Activated naive CD8-positive, alpha-beta T cell treated with anti-CD3 and anti-CD28 coated beads, Interleukin-2, amount 50 U/mL, for 16 hours (primary cell): ENCODE measurements around the gene BAHCC1.
"Not testable (repeated sequence)": the region's sequence is repeated elsewhere in the genome, so short reads cannot be mapped to it uniquely, and the experiment has no call there.

Source experiments
- DNase-seq: peaks from one replicate; pipeline ENCODE4 v3.0.0-alpha.2; 2020; ENCODE audit warnings: low read depth, low spot score

Gene BAHCC1

DNA sequence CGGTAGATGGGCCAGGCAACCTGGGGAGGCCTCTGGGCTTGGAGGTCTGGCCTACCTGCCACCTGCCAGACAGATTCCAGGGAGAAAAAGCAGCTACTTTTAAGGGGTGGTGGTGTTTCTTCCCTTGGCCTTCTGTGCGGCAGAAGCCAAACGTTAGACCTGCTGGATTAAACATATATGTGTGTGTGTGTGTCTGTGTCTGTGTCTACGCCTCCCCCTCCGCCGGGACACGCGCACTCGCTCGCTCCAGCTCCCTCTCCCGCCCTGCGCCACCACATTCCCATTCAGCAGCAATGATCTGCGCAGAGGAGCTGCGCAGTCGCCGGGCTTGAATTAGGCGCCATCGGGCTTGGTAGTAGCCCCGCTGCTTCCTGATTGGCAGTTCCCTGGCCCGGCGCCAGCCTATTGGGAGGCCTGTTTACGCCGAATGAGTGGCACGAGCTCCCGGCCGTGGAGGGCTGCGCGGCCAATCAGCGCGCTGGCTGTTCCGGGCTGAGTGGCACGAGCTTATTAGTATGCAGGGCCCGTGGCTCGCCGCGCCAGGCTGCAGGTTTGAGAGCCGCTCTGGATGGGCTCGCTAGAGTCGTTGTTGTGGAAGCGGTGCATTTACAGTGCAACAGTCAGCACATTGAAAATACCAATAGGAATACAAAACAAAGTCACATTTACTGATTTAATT lies at the start of gene BAHCC1:
Gene BAHCC1 (plus strand): TSS at position 537 of the 679 bp plus-strand sequence. CDS start 4,283 bp downstream, outside the sequence.
- DNase-seq: peak; percentile 54

DNA sequence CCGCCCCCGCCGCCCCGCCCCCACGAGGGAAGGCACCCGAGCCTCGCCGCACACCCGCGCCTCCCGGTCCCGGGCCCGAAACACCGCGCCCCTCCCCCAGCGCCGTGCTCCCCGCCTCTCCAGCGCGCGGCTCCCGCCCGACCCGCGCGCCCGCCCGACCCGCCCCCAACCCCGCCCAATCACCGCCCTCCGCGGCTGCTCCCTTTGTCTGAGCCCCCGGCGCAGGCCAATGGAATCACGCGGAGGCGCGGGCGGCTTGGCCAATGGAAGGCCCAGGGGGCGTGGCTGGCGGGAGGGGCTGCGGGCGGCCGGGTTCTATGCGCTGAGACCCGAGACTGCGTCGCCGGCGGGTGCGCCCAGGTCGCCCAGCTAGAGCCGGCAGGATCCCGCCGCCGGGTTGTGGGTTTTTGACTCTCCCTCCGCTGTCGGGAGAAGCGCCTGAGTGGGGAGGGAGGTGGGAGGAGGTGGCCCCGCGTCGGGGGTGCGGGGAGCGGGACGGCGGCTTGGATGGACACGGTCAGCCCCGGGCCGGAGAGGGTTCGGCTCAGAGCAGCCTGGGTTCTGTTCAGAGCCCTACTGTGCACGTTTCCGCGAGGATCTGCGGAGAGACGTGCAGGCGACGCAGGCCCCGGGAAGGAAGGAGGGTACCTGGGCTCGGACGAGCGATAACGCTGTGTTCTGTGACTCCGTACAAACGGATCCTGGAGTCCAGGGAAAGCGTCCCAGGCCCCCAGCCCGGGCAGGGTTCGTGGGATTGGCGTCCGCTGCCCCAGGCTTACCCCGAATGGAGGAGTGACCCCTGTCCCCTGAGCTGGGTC lies 49.0 kb upstream of the BAHCC1 start:
- DNase-seq: peak; percentile 91

DNA sequence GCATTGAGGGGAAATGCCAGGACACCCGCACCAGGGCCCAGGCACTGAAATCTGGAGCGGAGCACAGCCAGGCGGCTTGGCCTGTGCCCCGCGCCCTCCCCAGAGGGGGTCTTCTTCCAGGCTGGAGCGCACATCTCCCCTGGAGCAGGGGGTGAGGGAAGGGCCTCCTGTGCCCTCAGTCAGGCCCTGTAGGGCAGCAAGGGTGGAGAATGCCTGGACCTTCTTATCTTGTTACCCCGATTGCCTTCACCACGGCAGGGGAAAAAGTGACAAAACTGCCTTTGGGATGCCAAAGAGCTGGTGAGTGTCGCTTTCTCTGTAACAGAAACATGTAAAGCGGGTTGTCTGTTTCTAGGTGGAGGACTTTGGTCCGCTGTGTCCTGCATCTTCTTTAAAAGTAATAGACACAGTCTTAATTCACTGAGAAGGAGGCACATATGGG lies 48.3 kb upstream of the BAHCC1 start:
- DNase-seq: no peak

DNA sequence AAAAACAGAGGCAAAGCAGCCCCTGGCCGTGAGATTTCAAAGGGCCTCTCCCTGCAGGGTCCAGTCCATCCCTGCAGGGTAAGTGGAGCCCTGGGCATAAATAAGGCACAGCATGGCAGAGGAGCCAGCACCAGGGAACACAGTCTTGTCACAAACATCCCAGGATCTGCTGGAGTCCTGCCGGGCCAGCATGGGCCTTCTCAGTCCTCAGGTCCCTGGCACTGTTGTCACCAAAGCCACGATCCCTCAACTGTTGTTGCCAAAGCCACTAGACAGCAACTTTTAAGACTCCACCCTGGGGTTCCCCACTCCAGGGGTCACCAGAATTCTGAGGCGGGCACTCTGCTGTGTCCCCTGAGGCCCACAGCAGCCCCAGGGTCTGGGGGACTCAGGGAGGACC lies 47.8 kb upstream of the BAHCC1 start:
- no peak for DNase-seq

DNA sequence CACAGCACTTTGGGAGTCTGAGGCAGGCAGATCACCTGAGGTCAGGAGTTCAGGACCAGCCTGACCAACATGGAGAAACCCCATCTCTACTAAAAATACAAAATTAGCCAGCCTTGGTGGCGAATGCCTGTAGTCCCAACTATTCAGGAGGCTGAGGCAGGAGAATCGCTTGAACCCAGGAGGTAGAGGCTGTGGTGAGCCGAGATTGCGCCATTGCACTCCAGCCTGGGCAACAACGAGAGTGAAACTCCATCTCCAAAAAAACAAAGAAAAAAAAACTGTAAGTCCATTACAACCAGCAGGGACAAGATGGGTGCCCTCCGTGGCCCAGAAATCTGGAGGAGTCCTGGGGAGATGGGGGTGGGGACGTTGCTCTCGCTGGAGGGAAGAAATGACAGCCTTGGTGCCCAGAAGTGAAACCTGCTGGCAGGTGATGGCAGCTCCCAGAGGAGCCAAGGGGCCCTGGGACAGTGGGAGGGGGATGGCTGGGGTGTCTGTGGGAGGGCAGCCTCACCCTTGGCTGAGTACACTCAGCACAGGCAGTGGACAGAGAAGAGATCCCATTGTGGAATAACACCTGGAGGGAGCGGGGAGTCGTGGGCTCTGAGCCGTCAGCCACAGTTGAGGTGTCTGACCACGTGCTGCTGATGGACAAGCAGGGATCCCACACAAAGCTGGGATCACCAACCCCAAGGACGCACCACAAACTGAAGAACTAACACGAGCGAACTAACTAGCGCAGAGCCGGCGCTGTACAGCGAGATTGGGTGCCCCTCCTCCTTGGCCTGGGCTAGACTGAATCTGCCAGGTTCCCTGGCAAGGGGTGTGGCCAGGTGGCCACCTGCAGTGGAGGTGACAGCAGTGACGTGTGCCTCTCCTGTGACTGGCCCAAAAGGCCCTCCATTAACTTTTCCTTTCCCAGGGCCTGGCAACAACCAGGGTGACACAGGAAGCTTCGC lies 46.9 kb upstream of the BAHCC1 start:
- DNase-seq: no peak

DNA sequence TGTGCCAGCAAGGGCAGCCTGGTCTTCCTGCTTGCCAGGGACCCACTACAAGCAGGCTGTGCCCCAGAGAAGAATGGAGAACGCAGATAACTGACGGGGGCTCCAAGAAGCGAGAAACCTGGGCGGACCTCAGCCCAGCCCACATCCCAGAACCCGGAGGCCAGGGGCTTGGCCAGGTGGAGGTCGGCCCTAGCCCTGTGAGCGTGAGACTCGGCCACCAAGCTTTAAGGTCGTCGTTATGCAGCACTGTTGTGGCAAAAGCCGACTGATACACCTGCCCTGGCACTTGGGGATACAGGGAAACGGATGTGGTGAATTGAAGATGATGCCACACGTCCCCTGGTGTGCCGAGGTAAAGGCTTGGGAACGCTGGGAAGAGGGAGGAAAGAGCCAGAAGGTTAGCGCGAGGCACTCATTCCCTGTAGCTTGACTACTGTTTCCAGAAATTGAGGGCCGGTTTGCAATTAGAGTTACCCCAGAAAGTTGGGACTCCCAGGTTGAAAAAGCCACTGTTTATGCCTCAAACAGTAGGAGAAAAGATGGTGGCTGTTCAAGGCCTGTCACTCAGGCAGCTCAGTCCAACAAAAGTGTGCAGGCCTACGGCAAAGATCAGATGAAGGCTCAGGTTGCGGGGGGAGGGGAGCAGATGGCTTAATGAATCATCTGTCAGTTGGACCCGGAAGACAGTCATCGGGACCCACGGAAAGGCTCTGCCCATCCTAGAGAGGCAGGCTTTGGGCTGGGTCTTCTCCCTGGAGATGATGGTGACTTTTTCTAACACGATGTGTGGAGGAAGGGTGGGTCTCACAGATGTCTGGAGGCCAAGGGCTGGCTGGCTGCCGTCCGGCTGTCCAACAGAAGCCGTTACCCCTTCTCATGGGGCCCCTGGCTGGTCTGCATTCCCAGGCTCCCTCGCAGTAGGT lies 45.6 kb upstream of the BAHCC1 start:
- no peak for DNase-seq

DNA sequence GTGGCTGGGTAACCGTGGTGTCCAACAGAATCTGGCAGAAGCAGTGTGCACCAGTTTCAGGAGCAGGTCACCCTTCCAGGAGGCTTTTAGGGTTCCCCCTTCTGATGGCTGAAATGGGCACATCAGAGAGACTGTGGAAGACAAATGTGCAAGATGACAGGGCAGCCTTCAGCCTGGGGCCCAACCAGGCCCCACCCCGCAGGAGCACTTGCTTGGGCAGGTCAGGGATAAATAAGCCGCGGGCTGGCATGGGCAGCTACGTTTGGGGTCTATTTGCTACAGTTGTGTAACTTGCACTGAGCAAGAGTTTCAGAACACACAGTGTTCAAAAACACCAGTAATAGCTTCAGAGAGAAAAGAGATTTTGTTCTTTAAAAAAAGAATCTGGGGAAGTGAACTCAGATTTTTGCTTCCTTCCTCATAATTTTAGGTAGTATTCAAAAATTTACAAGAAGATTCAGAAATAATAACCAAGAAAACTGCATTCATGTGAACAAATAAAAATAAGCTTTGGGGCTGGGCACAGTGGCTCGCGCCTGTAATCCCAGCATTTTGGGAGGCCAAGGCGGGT lies 44.9 kb upstream of the BAHCC1 start:
- no peak for DNase-seq

DNA sequence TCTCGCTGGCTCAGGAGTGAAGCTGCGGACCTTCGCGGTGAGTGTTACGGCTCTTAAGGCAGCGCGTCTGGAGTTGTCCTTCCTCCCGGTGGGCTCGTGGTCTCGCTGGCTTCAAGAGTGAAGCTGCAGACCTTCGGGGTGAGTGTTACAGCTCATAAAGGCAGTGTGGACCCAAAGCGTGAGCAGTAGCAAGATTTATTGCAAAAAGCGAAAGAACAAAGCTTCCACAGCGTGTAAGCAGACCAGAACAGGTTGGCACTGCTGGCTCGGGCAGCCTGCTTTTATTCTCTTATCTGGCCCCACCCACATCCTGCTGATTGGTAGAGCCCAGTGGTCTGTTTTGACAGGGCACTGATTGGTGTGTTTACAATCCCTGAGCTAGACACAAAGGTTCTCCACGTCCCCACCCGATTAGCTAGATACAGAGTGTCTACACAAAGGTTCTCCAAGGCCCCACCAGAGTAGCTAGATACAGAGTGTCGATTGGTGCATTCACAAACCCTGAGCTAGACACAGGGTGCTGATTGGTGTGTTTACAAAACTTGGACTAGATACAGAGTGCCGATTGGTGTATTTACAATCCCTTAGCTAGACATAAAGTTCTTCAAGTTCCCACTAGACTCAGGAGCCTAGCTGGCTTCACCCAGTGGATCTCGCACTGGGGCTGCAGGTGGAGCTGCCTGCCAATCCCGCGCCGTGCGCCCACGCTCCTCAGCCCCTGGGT lies 43.8 kb upstream of the BAHCC1 start:
- DNase-seq: not testable (repeated sequence)

DNA sequence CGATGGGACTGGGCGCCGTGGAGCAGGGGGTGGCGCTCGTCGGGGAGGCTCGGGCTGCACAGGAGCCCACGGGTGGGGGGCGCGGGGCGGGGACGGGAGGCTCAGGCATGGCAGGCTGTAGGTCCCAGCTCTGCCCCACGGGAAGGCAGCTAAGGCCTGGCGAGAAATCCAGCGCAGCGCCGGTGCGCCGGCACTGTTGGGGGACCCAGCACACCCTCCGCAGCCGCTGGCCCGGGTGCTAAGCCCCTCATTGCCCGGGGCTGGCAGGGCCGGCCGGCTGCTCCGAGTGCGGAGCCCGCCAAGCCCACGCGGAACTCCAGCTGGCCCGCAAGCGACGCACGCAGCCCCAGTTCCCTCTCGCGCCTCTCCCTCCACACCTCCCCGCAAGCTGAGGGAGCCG lies 43.2 kb upstream of the BAHCC1 start:
- DNase-seq: not testable (repeated sequence)

DNA sequence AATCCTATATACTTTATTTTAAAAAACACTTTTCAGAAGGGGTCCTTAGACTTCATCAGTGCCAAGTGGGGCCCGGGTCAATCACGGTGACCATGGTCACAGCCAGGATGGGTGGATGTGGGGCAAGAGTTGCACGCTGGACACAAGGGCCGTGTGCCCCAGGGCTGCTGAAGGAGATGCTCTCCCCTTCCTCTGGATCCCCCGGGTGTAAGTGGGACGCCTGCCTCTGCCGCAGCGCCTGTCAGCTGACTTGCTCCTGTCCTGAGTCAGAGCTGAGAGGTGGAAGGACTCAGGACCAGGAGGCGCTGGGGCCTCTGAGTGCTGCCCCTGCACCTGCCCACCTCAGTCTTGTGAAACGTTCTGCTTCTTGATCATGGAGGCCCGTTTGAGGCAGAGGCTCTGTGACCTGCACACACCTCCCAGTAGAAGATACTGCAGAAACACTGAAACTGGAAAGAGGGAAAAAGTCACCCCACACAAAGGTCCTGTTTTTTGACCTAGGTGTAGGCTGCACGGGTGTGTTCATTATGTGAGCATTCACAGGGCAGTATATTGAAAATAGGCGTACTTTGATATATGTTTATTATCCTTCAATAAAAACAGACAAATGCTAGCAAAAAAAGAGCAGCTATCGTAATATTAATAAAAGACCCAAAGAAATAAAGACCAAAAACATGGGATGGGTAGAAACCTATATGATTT lies 40.9 kb upstream of the BAHCC1 start:
- DNase-seq: no peak

DNA sequence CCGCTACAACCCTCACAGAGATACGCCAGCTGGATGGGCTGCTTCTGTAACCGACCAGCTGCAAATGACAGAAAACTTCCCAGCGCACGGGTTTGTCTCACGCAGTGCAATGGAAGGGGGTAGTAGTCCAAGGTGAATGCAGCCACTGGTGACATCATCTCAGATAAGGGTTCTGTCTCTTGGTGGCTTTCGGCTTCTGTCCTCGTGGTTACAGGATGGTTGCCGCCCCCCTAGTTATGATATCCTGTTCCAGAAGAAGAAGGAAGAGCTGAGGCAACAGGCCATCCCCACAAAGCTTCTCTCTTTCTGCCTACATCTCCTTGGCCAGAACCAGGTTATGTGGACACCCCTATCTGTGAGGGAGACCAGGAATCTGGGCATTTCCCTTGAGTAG lies 40.3 kb upstream of the BAHCC1 start:
- no peak for DNase-seq

DNA sequence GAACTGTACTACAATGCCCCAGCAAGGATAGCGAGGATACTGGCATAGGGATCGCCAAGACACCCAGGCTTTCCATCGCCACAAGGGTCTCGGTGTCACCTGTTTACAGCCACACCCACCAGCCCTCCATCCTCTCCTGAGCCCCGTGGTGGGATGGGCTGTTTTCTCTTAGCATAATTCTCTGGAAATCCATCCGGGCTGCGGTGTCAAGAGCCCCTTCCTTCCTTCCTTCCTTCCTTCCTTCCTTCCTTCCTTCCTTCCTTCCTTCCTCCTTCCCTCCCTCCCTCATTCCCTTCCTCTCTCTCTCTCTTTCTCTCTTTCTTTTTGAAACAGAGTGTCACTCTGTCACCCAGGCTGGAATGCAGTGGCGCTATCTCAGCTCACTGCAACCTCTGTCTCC lies 36.0 kb upstream of the BAHCC1 start:
- DNase-seq: no peak

DNA sequence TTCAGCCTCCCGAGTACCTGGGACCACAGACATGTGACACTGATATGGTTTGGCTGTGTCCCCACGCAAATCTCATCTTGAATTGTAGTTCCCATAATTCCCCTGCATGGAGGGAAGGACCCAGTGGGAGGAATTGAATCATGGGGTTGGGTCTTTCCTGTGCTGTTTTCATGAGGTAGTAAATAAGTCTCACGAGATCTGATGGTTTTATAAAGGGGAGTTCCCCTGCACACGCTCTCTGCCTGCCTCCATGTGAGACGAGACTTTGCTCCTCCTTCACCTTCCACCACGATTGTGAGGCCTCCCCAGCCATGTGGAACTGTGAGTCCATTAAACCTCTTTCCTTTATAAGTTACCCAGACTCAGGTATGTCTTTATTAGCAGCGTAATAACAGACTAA lies 33.3 kb upstream of the BAHCC1 start:
- DNase-seq: not testable (repeated sequence)

DNA sequence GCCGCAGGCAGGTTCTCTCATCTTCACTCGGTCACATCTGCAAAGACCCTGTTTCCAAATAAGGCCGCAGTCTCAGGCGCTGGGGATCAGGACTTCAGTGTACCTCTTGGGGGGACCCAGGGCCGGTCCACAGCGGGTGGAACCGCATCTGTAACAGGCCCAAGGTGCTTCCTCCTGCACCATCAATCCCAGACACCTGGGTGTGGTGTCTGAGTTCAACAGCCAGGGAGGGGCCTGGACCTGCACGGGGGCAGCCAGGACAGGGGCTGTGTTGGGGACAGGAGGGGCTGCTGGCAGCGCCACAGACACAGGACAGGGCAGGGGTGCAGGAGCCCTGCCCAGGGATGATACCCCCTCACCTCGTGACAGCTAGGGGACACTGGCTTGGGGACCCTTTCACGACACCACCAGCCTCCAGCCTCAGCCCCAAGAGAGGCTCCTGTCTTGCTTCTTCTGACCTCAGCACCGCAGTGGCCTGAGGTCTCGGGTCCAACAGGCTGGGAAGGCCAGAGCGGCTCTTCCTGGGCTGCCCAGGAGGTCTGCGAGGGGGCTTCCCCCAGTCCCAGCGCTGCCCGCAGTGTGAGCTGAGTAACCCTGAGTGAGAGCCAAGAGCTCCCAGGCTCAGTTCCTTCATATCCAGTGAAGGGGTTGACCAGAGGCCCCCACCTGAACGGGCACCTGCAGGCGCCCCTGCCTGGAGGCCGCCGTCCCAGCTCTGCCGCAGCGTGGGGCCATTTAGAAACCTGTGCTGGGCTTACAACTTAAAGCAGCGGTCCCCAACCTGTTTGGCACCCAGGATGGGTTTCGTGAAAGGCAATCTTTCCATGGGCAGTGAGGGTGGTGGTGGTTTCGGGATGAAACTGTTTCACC lies 30.7 kb upstream of the BAHCC1 start:
- no peak for DNase-seq

DNA sequence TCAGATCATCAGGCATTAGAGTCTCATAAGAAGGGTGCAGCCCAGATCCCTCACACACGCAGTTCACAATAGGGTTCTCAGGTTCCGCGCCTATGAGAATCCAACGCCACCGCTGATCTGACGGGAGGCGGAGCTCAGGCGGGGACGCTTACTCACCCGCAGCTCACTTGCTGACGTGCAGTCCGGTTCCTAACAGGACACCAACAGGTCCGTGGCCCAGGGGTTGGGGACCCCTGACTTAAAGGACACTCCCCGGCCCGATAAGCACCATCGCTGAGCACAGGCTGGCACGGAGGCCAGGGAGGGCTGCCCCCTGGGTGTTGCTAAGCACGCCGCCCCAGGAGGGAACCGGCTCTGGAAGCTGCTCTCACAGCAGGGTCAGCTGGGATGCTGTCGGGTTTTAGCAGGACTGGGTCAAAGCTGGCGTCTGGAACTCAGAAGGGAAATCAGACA lies 30.1 kb upstream of the BAHCC1 start:
- no peak for DNase-seq

DNA sequence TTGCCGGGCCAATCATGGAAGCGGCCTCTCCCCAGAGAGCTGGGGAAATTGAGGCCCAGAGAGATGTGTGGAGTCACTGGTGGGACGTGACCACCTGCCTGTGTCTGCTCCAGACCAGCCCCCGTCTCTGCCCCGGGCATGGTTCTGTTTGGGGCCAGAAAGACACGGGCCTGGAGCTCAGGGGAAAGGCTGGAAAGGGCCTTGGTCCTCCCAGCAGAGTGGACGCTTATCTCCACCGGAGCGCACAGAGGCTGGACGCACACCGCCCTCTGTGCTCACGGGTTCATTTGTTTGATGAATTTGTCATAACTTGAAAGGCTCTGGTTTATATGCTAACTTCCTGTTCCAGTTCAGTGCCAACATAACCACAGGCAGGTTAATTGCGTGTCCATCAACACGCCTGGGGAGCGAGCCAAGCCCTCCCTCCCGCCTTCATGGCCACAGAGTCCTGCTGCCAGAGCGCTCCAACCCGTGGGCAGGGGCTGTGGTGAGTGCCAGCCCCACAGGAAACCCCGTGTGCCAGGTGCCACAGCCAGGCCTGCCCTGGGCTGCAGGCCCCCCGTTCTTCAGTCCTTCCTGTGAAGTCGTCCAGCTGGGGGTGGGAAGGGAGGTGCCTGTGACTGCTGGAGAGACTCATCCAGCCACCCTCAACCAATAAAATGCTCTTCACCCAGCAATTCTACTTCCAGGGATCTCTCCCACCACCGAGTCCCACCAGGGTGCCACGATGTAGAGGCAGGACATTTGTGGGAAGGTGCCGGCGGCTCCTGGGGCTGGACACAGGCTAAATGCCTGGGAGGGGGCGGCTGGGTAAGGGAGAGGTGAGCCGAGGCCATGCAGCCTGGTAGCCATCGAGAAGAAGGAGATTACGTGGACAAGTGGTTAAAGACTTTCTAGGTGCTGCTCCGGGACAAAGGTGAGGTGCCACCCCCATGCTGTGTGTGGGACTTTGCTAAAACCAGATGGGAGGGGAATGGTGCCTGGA lies 29.4 kb upstream of the BAHCC1 start:
- DNase-seq: no peak

DNA sequence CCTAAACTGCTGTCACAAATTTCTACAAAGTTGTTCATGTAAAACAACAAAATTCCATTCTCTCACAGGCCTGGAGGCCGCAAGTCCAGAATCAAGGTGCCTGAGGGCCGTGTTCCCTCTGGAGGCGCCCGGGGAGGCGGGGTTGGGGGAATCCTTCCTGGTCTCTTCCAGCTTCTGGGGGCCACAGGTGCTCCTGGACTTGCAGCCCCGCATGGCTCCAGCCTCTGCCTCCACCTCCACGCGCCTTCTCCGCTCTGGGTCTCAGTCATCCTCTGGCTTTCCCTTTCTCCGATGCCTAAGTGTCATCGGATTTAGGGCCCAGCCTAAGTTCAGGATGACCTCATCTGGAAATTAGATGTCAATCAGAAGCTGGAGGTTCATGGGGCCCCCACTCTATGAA lies 28.6 kb upstream of the BAHCC1 start:
- DNase-seq: no peak
